ENCODE data around the gene BCR.

The BCR gene

GRCh38 chr22:23257889-23258825 is 77.8 kb downstream of the BCR start:
- no peak overlapping the region for H3K4me3 ChIP-seq (ENCODE audit: low read length)
- TF ChIP-seq ZNF274 (IDR thresholded peaks at IDR 0.05; ENCODE audit: low read depth, low read length), result no peak

GRCh38 chr22:23258826-23259170 is 78.5 kb downstream of the BCR start:
- TF ChIP-seq ZNF274 (IDR thresholded peaks at IDR 0.05; ENCODE audit: low read depth, low read length), result no peak

GRCh38 chr22:23259916-23260644 is 79.8 kb downstream of the BCR start:
- no peak overlapping the region for H3K4me3 ChIP-seq (ENCODE audit: low read length)
- no peak for TF ChIP-seq ZNF274 (IDR thresholded peaks at IDR 0.05; ENCODE audit: low read depth, low read length)

More at GRCh38 chr22:23258826-23259170, 78.5 kb downstream of the BCR start:
- no peak overlapping the region for H3K4me3 ChIP-seq (ENCODE audit: low read length)

GRCh38 chr22:23260645-23261581 is 80.6 kb downstream of the BCR start:
- H3K4me3 ChIP-seq (ENCODE audit: low read length), result no peak overlapping the region
- no peak for TF ChIP-seq ZNF274 (IDR thresholded peaks at IDR 0.05; ENCODE audit: low read depth, low read length)

GRCh38 chr22:23261900-23262450 is 81.7 kb downstream of the BCR start:
- no peak for TF ChIP-seq ZNF274 (IDR thresholded peaks at IDR 0.05; ENCODE audit: low read depth, low read length)
- H3K4me3 ChIP-seq (ENCODE audit: low read length), result no peak overlapping the region

GRCh38 chr22:23262518-23263332 is 82.4 kb downstream of the BCR start:
- TF ChIP-seq ZNF274 (IDR thresholded peaks at IDR 0.05; ENCODE audit: low read depth, low read length), result no peak
- H3K4me3 ChIP-seq (ENCODE audit: low read length), result no peak overlapping the region

- no peak for TF ChIP-seq ZNF274 (IDR thresholded peaks at IDR 0.05; ENCODE audit: low read depth, low read length)
- H3K4me3 ChIP-seq (ENCODE audit: low read length), result no peak overlapping the region
These were observed 83.6 kb downstream of the BCR start for GRCh38 chr22:23263651-23264555.

GRCh38 chr22:23264610-23265367 is 84.5 kb downstream of the BCR start:
- TF ChIP-seq ZNF274 (IDR thresholded peaks at IDR 0.05; ENCODE audit: low read depth, low read length), result no peak
- H3K4me3 ChIP-seq (ENCODE audit: low read length), result no peak overlapping the region

- TF ChIP-seq ZNF274 (IDR thresholded peaks at IDR 0.05; ENCODE audit: low read depth, low read length), result no peak
- H3K4me3 ChIP-seq (ENCODE audit: low read length), result no peak overlapping the region
These were observed 85.0 kb downstream of the BCR start for GRCh38 chr22:23265368-23265700.

GRCh38 chr22:23266780-23267179 is 86.5 kb downstream of the BCR start:
- H3K4me3 ChIP-seq (ENCODE audit: low read length), result no peak overlapping the region
- no peak for TF ChIP-seq ZNF274 (IDR thresholded peaks at IDR 0.05; ENCODE audit: low read depth, low read length)

GRCh38 chr22:23267226-23268043 is 87.1 kb downstream of the BCR start:
- no peak for TF ChIP-seq ZNF274 (IDR thresholded peaks at IDR 0.05; ENCODE audit: low read depth, low read length)
- H3K4me3 ChIP-seq (ENCODE audit: low read length), result no peak overlapping the region
